ENCODE data around the gene PDCD2L. TPM values are rescaled to one million over a fixed set of nuclear protein-coding genes. Genes with fewer than 3 reads are reported as not detected.
"Not testable (repeated sequence)": the region's sequence is repeated elsewhere in the genome, so short reads cannot be mapped to it uniquely, and the experiment has no call there.

The PDCD2L gene
- total RNA-seq, 2 donors from 2014 or later, result 5.9 to 9.9 TPM

DNA sequence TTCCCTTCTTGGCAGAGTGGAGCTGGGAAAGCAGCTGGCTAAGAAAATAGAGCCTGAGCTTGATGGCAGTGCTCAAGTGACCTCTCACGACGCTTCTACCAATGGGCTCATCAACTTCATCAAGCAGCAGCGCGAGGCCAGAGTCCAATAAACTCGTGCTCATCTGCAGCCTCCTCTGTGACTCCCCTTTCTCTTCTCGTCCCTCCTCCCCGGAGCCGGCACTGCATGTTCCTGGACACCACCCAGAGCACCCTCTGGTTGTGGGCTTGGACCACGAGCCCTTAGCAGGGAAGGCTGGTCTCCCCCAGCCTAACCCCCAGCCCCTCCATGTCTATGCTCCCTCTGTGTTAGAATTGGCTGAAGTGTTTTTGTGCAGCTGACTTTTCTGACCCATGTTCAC, 4.3 kb upstream of the PDCD2L start:
- no peak overlapping the region for H3K4me3 ChIP-seq
- no peak for DNase-seq
- no peaks in the 10 kb centered on the region for H3K27me3 ChIP-seq
- H3K36me3 ChIP-seq, result peaks cover 8% of the 10 kb centered on the region
- no peak overlapping the region for H3K9ac ChIP-seq (ENCODE audit: low read depth in 2 of 2, low read length in 2 of 2)
- H3K27ac ChIP-seq, result no peak overlapping the region
- TF ChIP-seq, protein P1, sequence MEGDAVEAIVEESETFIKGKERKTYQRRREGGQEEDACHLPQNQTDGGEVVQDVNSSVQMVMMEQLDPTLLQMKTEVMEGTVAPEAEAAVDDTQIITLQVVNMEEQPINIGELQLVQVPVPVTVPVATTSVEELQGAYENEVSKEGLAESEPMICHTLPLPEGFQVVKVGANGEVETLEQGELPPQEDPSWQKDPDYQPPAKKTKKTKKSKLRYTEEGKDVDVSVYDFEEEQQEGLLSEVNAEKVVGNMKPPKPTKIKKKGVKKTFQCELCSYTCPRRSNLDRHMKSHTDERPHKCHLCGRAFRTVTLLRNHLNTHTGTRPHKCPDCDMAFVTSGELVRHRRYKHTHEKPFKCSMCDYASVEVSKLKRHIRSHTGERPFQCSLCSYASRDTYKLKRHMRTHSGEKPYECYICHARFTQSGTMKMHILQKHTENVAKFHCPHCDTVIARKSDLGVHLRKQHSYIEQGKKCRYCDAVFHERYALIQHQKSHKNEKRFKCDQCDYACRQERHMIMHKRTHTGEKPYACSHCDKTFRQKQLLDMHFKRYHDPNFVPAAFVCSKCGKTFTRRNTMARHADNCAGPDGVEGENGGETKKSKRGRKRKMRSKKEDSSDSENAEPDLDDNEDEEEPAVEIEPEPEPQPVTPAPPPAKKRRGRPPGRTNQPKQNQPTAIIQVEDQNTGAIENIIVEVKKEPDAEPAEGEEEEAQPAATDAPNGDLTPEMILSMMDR (IDR thresholded peaks at IDR 0.05), result no peak
- H3K4me1 ChIP-seq, result no peaks in the 10 kb centered on the region
- no peaks in the 10 kb centered on the region for H3K9me3 ChIP-seq
- intact Hi-C loops (cut with DNase I), result no loop called here

DNA sequence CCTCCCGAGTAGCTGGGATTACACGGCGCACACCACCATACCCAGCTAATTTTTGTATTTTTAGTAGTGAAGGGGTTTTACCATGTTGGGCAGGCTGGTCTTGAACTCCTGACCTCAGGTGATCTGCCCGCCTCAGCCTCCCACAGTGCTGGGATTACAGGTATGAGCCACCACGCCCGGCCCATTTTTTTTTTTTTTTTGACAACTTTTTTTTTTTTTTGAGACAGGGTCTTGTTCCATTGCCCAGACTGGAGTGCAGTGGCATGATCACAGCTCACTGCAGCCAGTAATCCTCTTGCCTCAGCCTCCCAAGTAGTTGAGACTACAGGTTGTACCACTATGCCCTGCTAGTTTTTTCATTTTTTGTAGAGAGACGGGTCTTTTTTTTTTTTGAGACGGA, 3.4 kb upstream of the PDCD2L start:
- intact Hi-C loops (cut with DNase I); DNase-seq; H3K9ac ChIP-seq (ENCODE audit: low read depth in 2 of 2, low read length in 2 of 2); H3K27ac ChIP-seq; H3K4me3 ChIP-seq; H3K27me3 ChIP-seq; H3K36me3 ChIP-seq; H3K9me3 ChIP-seq; H3K4me1 ChIP-seq: not testable (repeated sequence)

DNA sequence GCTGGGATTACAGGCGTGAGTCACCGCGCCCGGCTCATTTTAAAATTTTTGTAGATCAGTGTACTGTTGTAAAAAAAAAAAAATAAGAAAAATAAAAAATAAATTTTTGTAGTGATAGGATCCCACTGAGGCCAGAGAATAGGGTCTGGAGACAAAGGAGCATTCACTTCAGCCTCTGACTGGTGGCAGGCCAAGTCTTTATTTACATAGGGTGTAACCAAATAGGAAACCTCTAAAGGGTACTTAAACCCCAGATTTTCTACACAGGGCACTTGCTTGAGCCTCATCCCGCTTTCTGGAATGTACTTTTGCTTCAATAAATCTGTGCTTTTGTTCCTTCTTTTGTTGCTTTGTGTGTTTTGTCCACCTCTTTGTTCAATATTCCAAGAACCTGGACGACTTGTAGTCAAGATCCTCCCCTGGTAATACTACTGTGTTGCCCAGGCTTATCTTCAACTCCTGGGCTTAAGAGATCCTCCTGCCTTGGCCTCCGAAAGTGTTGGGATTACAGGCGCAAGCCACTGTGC, 2.1 kb upstream of the PDCD2L start:
- Histone ChIP-seq H3K4me1 (no peaks in the 10 kb centered on the region), H3K9me3 (no peaks in the 10 kb centered on the region), H3K27me3 (no peaks in the 10 kb centered on the region), H3K9ac (ENCODE audit: low read depth in 2 of 2, low read length in 2 of 2) (no peak overlapping the region), H3K27ac (peak overlapping the region; percentile 51), H3K4me3 (no peak overlapping the region), H3K36me3 (no peaks in the 10 kb centered on the region)
- peak; percentile 47 for DNase-seq
- TF ChIP-seq, protein P1 (IDR thresholded peaks at IDR 0.05), result no peak
- intact Hi-C loops (cut with DNase I), result no loop called here

DNA sequence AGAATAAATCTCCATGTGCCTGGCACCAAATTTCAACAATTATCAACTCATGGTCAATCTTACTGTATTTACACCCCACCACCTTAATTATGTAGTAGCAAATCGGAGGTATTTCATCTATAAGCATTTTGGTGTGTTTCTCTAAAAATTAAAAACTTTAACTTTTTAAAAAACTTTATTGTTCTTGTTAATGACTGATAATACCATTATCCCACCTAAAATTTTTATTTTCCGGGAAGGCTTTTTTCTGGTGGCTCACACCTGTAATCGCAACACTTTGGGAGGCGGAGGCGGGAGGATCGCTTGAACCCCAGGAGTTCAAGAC, 453 bp upstream of the PDCD2L start:
- Histone ChIP-seq H3K9me3 (no peaks in the 10 kb centered on the region), H3K4me3 (peak overlapping the region; percentile 100), H3K4me1 (no peaks in the 10 kb centered on the region), H3K27ac (no peak overlapping the region), H3K9ac (ENCODE audit: low read depth in 2 of 2, low read length in 2 of 2) (peak overlapping the region in 1 of 2 donors; percentile 73), H3K36me3 (no peaks in the 10 kb centered on the region), H3K27me3 (no peaks in the 10 kb centered on the region)
- intact Hi-C loops (cut with DNase I), result no loop called here
- DNase-seq, result no peak
- TF ChIP-seq, protein P1 (IDR thresholded peaks at IDR 0.05), result no peak

DNA sequence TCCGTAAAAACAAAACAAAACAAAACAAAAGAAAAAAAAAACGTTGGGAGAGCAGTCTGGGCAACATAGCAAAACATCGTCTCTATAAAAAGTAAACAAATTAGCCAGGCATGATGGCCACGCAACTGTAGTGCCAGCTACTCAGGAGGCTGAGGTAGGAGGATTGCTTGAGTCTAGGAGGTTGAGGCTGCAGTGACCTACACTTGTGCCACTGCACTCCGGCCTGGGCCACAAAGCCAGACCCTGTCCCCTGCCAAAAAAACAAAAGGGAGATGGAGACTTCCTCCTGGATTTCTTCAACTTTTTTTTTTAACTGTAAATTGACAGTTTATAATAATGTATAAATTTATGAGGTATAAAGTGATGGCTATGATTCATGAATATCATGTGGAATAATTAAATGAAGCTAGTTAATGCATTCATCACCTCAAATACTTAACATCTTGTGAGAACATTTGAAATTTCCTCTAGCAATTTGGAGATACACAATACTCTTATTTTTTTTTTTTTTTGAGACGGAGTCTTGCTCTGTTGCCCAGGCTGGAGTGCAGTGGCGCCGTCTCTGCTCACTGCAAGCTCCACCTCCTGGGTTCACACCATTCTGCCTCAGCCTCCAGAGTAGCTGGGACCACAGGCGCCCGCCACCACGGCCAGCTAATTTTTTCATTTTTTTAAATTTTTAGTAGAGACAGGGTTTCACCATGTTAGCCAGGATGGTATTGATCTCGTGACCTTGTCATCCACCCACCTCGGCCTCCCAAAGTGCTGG, 1.9 kb downstream of the PDCD2L start:
- no peak overlapping the region for H3K27ac ChIP-seq
- H3K4me1 ChIP-seq, result no peaks in the 10 kb centered on the region
- H3K9ac ChIP-seq (ENCODE audit: low read depth in 2 of 2, low read length in 2 of 2), result no peak overlapping the region
- H3K27me3 ChIP-seq, result no peaks in the 10 kb centered on the region
- TF ChIP-seq, protein P1 (IDR thresholded peaks at IDR 0.05), result no peak
- no peaks in the 10 kb centered on the region for H3K36me3 ChIP-seq
- no peak for DNase-seq
- intact Hi-C loops (cut with DNase I), result no loop called here
- H3K9me3 ChIP-seq, result no peaks in the 10 kb centered on the region
- no peak overlapping the region for H3K4me3 ChIP-seq

DNA sequence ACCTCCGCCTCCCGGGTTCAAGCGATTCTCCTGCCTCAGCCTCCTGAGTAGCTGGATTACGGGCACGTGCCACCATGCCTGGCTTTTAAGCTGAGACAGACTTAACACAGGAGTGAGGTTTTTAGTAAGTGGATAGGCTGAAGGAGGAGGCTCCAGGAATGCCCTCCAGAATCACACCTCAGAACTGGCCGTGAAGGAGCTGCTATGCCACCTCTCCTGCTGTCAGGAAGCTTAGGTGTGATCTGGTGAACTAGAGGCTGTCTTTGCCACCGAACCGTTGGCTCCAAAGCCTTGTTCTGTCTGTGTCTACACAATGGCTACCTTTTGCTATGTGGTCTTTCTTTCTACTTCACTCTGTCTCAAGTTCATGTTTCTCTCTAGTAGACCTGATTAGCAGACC, 4.2 kb downstream of the PDCD2L start:
- TF ChIP-seq, protein P1 (IDR thresholded peaks at IDR 0.05), result no peak
- no peak overlapping the region for H3K4me3 ChIP-seq
- no peaks in the 10 kb centered on the region for H3K4me1 ChIP-seq
- no peaks in the 10 kb centered on the region for H3K36me3 ChIP-seq
- H3K9ac ChIP-seq (ENCODE audit: low read depth in 2 of 2, low read length in 2 of 2), result no peak overlapping the region
- H3K27me3 ChIP-seq, result no peaks in the 10 kb centered on the region
- intact Hi-C loops (cut with DNase I), result no loop called here
- DNase-seq, result no peak
- no peaks in the 10 kb centered on the region for H3K9me3 ChIP-seq
- H3K27ac ChIP-seq, result no peak overlapping the region
